GM04504 (cell line): ENCODE measurements around the gene RAB43.
A peak's percentile ranks its signal among the peaks of the same experiment; 100 is the strongest.
"Not testable (repeated sequence)": the region's sequence is repeated elsewhere in the genome, so short reads cannot be mapped to it uniquely, and the experiment has no call there.

ENCODE experiments used
- DNase-seq: peaks from one replicate; pipeline ENCODE4 v3.0.0-alpha.2; 2012; ENCODE audit warnings: low read depth

The RAB43 gene

GRCh38 chr3:129122412-129123011, 908 bp upstream of the RAB43 start:
- no peak for DNase-seq

- DNase-seq, result peak; percentile 12
Observed at GRCh38 chr3:129121016-129121791, 400 bp downstream of the RAB43 start.

- DNase-seq, result peak; percentile 80
Observed at GRCh38 chr3:129120254-129121004, 1.2 kb downstream of the RAB43 start.

- DNase-seq, result no peak
Observed at GRCh38 chr3:129119365-129120100, 2.1 kb downstream of the RAB43 start.

GRCh38 chr3:129118745-129119144, 2.9 kb downstream of the RAB43 start:
- DNase-seq, result no peak

- DNase-seq, result no peak
Observed at GRCh38 chr3:129117134-129117533, 4.5 kb downstream of the RAB43 start.

- DNase-seq, result no peak
Observed at GRCh38 chr3:129116482-129116946, 5.1 kb downstream of the RAB43 start.

GRCh38 chr3:129114455-129114854, 7.1 kb downstream of the RAB43 start:
- no peak for DNase-seq

- DNase-seq, result peak; percentile 25
Observed at GRCh38 chr3:129112308-129113052, 9.1 kb downstream of the RAB43 start.

- DNase-seq, result not testable (repeated sequence)
Observed at GRCh38 chr3:129111076-129111780, 10.4 kb downstream of the RAB43 start.

GRCh38 chr3:129107793-129108192, 13.8 kb downstream of the RAB43 start:
- no peak for DNase-seq

- no peak for DNase-seq
Observed at GRCh38 chr3:129106866-129107565, 14.6 kb downstream of the RAB43 start.

GRCh38 chr3:129106320-129106719, 15.3 kb downstream of the RAB43 start:
- DNase-seq, result no peak

- no peak for DNase-seq
Observed at GRCh38 chr3:129105862-129106261, 15.7 kb downstream of the RAB43 start.

- no peak for DNase-seq
Observed at GRCh38 chr3:129104498-129105079, 17.0 kb downstream of the RAB43 start.

- no peak for DNase-seq
Observed at GRCh38 chr3:129104051-129104450, 17.6 kb downstream of the RAB43 start.

GRCh38 chr3:129103296-129103695, 18.3 kb downstream of the RAB43 start:
- DNase-seq, result no peak

- no peak for DNase-seq
Observed at GRCh38 chr3:129101370-129102138, 20.1 kb downstream of the RAB43 start.

GRCh38 chr3:129100274-129100673, 21.3 kb downstream of the RAB43 start:
- DNase-seq, result no peak
